Right cardiac atrium (tissue), 5 donors: Measurements from ENCODE around the gene SPATS2L. TPM values are rescaled to one million over a fixed set of nuclear protein-coding genes. Genes with fewer than 3 reads are reported as not detected.

ENCODE experiments used
- ATAC-seq, 2 donors: fragments of 200-7000 bp; cut with Tn5 transposase; one replicate each; pipeline versions ENCODE4 v1.8.0 to v1.9.1; 2020; ENCODE audit warnings: moderate library complexity in 2 of 2, mild to moderate bottlenecking in 1 of 2
- DNase-seq, 3 donors: peaks; one replicate each; pipeline ENCODE4 v3.0.0-alpha.2; 2020
- H3K27ac ChIP-seq: one replicate; pipeline ENCODE4 v1.5.1; 2013; ENCODE audit warnings: mild to moderate bottlenecking, low read length, control low read depth, moderate library complexity
- H3K27me3 ChIP-seq: one replicate; pipeline ENCODE4 v1.6.1; 2013; ENCODE audit not compliant: control insufficient read depth, insufficient read depth
- H3K4me1 ChIP-seq: one replicate; pipeline ENCODE4 v1.6.1; 2013; ENCODE audit warnings: low read length; ENCODE audit not compliant: control insufficient read depth, insufficient read depth
- H3K4me3 ChIP-seq: one replicate; pipeline ENCODE4 v1.5.1; 2013; ENCODE audit warnings: low read length, control low read depth
- H3K9me3 ChIP-seq: one replicate; pipeline ENCODE4 v1.6.1; 2013; ENCODE audit warnings: low read length; ENCODE audit not compliant: control insufficient read depth
- WGBS: extraction: QIAGEN DNeasy Blood & Tissue Kit; methylation state at CpG from one replicate; pipeline ENCODE4 v1.1.7; 2013; 5-methylcytosine and 5-hydroxymethylcytosine counted together
- intact Hi-C, 4 donors: fragments of 100-400 bp; cut with DNase I; formaldehyde crosslinking; loops; one replicate each; pipeline versions ENCODE4 v1.11.0 to v1.14.0; 2022 to 2023
- polyA plus RNA-seq: library from polyadenylated mRNA; stranded (reverse); fragments of 200-250 nt; gene quantifications from one replicate; pipeline ENCODE4 v1.2.3, GENCODE V29; 2013
- total RNA-seq, 4 donors: library from RNA; stranded (reverse); fragmentation: NEBNext Ultra II Directional; extraction: Animal tissue kit (Norgen Biotek cat#: 25700); gene quantifications; one replicate each; pipeline ENCODE4 v1.2.1, GENCODE V29; 2021
- donor health status: healthy with polysubstance abuse.
- donor health status: DM: no; HTN: yes; CAD: no.
- donor health status: DM: no; HTN: no; CAD: no.
- donor health status: DM: no; HTN: yes; CAD: no; lungs with severe emphysema.
- donor health status: DM: yes; HTN: yes; CAD: no.

SPATS2L gene
- total and polyA plus RNA-seq, 5 donors = 90.6 to 147 (median 124) TPM

DNA sequence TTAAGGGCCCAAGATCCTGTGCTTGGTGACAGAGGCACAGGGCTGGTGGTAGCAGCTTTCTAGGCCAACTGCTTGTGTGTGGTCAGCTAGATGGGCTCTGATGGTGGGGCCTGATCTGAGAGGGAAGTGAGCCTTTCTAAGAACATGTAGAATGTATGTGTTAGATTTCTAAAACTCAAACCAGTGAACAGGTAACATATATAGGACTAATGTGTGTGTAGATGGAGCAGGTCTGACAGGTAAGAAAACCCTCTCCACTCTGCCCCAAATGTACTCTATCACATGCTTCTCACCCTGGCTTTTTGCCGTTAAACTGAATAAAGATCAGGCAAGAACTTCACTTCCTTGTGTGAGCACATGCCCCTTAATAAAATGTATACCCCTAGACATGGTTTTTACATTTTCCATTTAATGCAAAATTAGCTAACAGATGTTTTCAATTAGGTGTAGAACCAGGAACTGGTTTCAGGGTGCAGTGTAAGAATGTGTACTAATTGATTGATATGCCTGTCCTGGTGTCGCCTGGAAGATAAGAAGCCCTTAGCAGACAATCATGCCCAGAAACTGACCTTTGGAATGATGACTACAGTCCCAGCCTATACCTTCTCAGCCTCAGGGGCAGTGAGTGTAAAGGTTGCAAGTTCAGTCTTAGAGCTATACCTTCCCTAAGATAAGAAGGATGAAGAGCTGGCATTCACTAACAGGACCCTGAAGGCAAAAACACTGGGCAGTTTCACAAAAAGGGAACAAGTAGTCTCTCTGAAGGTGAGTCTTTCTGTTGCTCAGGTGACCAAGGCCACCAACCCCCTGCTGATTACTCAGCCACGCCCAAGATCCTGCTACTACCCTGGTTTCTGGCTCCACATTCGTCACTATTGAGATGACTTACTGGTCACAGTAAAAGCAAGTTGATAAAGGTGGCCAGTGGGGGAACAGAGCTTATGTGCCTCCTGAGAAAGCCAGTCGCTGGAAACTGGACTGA, 71.2 kb downstream of the SPATS2L start:
- H3K4me1 ChIP-seq = peaks cover 21% of the 10 kb centered on the region
- H3K27me3 ChIP-seq = no peaks in the 10 kb centered on the region
- no peaks in the 10 kb centered on the region for H3K9me3 ChIP-seq
- H3K27ac ChIP-seq = peak overlapping the region; percentile 46
- intact Hi-C loops = no loop called here
- H3K4me3 ChIP-seq = no peak overlapping the region
- DNase-seq (no peak), ATAC-seq (peak; percentile 13 to 32)
- WGBS = 69% methylated on average over 5 of the region's 5 CpGs

DNA sequence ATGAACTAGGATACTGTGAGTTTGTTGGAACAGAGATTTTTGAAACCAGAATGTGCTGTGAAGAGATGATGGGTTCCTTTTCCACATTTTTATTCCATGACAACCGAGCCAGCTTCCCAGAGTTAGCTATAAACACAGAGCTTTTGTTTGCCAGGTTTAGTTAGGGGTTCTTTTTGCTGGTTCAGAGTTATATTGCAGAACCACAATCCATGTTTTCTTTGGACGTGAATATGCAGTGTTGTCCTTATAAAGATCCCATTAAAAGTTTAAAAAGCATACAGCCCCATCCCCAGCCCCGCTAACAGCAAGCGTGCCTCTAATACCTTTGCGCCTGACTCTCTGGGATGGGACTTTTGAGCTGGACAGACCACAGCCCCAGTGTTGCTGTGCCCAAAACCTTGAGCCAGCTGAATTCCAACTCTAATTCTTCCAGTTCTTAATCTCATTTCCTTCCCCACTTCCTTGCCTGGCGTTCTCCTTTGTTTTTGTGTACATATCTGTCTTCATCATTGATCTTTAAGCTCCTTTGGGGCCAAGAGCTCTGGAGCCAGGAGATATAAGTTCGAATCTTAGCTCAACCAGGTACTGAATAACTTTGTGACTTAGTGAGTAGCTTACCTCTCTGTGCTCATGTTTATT, 72.3 kb downstream of the SPATS2L start:
- DNase-seq (no peak), ATAC-seq (peak; percentile 37 to 49)
- Histone ChIP-seq H3K4me1 (peaks cover 23% of the 10 kb centered on the region), H3K9me3 (no peaks in the 10 kb centered on the region), H3K4me3 (no peak overlapping the region), H3K27me3 (no peaks in the 10 kb centered on the region), H3K27ac (peak overlapping the region; percentile 50)
- intact Hi-C loops = no loop called here
- WGBS = 45% methylated on average over 7 of the region's 7 CpGs

DNA sequence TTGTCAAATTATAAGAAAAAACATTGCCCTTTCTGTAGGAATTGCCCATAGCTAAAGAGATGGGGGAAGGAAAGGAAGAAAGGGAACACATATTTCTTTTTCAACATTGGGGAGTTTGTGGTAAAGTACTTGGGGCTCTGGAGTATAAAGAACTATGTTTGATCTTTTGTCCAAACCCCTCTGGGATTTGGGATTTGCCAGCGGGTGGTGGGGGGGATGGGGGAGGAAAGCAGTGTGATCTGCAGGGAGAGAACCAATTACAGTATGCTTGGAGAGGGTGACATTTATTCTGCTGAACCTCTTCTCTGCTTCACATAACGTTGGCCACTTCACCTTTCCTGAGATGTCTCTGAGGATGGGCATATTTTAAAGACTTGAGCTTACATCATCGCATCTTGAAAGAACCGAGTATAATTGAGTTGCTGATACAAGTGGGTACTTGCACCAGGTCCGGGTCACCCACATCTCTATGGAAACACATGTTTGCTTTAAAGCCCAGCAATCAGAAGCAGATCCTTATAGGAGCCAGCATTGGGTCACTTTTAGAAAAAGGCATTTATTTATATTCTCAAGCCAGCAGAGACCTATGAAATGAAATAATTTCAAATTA, 73.1 kb downstream of the SPATS2L start:
- no peaks in the 10 kb centered on the region for H3K9me3 ChIP-seq
- DNase-seq = no peak
- intact Hi-C loops = no loop called here
- H3K4me1 ChIP-seq = peaks cover 21% of the 10 kb centered on the region
- ATAC-seq = no peak
- no peaks in the 10 kb centered on the region for H3K27me3 ChIP-seq
- 65% methylated on average over 5 of the region's 5 CpGs for WGBS
- no peak overlapping the region for H3K4me3 ChIP-seq
- H3K27ac ChIP-seq = no peak overlapping the region

DNA sequence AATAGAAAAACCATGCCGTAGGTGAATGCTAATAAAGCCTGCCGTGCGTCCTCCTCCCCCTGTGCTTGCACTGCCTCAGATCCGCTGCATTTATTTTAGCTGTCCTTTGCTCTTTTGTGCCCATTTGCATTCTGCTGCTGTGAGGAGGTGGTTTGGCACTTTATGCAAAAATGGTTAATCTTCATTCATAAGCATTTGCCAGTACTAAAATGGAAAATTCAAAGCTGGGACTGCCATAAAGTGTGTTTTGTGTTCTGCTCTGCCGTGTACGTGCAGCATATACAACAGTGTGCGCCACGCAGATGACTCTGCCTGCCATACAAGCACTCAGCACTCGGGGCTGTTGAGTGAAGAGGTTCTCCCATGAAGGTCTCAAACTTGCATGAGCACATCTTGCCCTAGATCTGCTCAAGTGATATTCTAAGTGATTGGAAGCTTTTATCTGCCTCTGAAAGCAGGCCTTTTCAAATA, 73.6 kb downstream of the SPATS2L start:
- H3K27ac ChIP-seq = no peak overlapping the region
- peak in 1 of 3 donors; percentile 57 for DNase-seq
- peaks cover 21% of the 10 kb centered on the region for H3K4me1 ChIP-seq
- H3K4me3 ChIP-seq = no peak overlapping the region
- intact Hi-C loops = no loop called here
- 80% methylated on average over 9 of the region's 9 CpGs for WGBS
- H3K9me3 ChIP-seq = no peaks in the 10 kb centered on the region
- H3K27me3 ChIP-seq = no peaks in the 10 kb centered on the region
- ATAC-seq = no peak

DNA sequence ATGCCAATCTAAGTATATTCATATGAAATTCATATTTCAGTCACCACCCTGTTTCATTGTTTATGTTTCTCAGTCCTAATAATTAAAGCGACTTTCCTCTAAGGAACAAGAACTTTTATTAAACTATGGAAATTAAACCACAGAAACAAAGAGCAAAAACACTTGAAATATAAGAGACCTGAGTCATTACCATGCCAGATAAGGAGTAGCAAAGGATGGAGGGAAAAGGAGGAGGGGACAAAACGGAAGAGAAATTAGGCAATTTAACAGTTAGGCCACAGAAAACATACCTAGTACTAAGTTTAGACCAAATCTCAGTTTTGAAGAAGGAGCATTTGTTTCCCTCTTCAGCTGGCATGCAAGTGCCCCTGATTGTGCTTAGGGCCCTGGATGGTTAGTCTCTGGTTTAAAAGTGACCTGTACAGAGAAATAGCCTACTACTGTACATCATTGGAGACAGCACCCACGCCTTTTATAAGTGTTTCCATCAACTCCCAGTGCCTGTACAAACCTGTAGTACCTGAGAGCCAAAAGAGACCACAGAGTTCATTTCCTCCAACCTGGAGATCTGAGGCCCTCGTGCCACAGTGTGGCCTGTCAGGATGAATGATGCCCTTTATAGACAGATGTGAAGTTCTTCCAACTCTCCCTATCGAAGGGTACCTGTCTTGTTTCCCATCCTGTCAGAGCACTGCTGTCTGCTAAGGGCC, 74.5 kb downstream of the SPATS2L start:
- H3K9me3 ChIP-seq = no peaks in the 10 kb centered on the region
- H3K4me1 ChIP-seq = peaks cover 21% of the 10 kb centered on the region
- ATAC-seq = no peak
- intact Hi-C loops = no loop called here
- WGBS = 80% methylated on average over 5 of the region's 5 CpGs
- no peak overlapping the region for H3K27ac ChIP-seq
- no peak overlapping the region for H3K4me3 ChIP-seq
- DNase-seq = no peak
- H3K27me3 ChIP-seq = no peaks in the 10 kb centered on the region

DNA sequence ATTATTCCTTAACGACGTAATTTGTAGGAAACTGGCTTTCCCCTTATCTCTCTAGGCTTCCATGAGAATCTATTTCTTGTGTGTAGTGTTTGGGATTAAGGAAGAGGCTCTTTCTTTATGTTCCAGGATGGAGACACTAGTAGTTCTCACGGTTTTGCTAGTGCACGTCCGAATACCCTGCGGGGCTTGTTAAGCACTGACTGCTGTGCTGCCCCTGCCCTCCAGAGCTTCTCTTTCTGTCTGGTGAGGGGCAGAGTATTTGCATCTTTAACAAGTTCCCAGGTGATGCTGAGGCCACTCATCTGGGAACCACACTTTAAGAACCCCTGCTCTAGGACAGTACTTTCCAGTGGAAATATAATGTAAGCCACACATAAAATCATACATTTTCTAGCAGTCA, 76.4 kb downstream of the SPATS2L start:
- Histone ChIP-seq H3K27ac (no peak overlapping the region), H3K4me3 (no peak overlapping the region), H3K27me3 (no peaks in the 10 kb centered on the region), H3K9me3 (no peaks in the 10 kb centered on the region), H3K4me1 (peaks cover 17% of the 10 kb centered on the region)
- 83% methylated on average over 6 of the region's 6 CpGs for WGBS
- intact Hi-C loops = no loop called here
- DNase-seq = no peak
- no peak for ATAC-seq

DNA sequence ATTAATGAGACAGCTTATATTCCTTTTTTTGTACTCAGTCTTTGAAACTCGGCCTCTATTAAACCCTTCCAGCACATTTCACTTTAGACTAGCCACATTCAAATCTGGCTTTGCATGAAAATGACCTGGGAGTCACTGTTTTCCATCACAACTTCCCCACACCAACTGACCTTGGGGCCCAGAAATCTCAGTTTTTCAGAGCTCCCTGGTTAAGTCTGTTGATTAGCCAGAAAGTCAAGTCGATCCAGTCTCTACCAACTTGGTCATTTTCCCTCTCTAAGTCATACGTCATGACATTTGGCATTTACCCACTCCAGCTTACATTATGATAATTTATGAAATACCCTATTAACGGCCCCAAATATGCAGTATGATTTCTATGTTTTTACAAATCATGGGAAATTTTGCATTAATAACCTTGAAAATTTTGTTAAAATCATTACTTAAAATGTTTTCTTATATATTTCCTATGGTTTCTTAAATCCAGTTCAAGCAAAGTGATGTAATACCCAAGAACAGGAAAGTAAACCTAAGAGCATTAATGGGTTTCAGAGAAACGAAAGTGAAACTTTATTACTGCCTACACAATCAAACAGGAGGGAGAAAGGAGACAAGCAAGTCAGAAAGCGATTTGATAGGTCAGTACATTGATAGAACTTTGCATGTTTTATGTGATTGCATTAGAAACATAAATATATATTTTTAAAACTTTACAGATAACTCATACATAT, 77.1 kb downstream of the SPATS2L start:
- Histone ChIP-seq H3K9me3 (no peaks in the 10 kb centered on the region), H3K27ac (peak overlapping the region; percentile 6), H3K27me3 (no peaks in the 10 kb centered on the region), H3K4me1 (peaks cover 12% of the 10 kb centered on the region), H3K4me3 (peak overlapping the region; percentile 27)
- ATAC-seq (peak; percentile 59 to 70), DNase-seq (no peak)
- intact Hi-C loops = no loop called here
- WGBS = 45% methylated on average over 6 of the region's 6 CpGs

DNA sequence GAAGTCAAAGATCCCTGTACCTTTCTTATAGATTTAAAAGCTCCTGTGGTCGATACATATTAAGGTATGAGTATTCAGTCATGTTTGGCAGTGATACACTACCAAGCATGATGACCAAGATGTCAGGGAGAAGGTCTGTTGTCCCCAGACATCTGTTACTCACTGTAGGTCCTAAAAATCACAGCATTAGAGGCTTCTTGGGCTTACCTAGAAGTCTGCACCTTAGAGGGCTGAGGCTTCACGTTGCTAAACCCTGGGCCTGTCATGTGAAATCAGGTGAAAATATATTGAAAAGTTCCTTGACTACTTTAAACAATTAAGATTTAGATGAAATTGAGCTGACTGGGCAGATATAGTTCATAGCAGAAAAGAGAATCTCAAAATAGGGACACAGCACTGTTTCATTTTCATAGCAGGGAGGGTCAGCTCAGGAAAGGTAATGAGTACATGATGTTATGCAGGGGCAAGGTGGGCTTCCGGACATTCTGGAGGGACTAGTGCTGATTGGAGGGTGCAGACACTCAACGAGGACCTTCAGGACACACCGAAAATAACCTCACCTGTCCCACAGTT, 78.7 kb downstream of the SPATS2L start:
- ATAC-seq (no peak), DNase-seq (no peak)
- H3K27ac ChIP-seq = no peak overlapping the region
- no peaks in the 10 kb centered on the region for H3K27me3 ChIP-seq
- WGBS = 95% methylated on average over 5 of the region's 5 CpGs
- intact Hi-C loops = no loop called here
- peaks cover 4% of the 10 kb centered on the region for H3K4me1 ChIP-seq
- no peaks in the 10 kb centered on the region for H3K9me3 ChIP-seq
- H3K4me3 ChIP-seq = no peak overlapping the region

DNA sequence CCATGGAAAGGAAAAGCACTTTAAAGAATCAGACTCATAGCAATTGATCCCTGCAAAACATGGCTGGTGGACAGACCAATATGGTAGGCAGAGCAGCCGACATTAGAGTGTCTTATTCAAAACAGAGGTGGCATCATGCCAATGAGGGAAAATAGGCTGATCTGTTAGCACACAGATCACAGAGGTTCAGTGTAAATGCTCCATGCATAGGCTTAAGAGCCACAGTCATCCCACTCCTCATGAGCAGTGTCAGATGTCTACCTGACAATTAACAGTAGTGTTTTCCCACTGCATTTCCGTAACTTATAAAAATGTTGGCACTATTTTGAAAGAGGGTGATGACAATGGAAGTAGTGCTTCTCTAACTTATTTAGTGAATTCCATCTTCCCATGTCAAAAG, 86.7 kb downstream of the SPATS2L start:
- Histone ChIP-seq H3K27ac (no peak overlapping the region), H3K9me3 (no peaks in the 10 kb centered on the region), H3K4me1 (no peaks in the 10 kb centered on the region), H3K4me3 (no peak overlapping the region), H3K27me3 (no peaks in the 10 kb centered on the region)
- intact Hi-C loops = no loop called here
- DNase-seq = no peak
- ATAC-seq = no peak
- WGBS = 87% methylated on average over 2 of the region's 2 CpGs

DNA sequence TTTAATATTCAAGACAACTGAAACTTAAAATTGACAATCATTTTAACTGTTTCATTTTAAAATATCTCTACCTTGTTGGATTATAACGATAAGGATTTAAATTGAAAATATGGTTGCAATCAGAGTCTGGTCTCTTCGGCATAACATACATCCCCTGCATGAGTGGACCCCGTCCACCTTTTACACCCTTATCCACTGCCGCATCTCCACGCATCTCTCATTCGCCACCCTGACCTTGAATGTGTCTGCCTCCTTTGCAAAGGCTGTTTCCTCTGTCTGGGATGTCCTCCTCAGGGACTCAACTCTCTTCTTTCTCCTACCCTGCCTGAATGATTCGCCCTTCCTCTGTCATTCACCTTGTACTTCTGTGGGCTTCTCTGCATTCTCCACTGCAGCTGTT, 87.6 kb downstream of the SPATS2L start:
- Histone ChIP-seq H3K27me3 (no peaks in the 10 kb centered on the region), H3K4me3 (no peak overlapping the region), H3K27ac (no peak overlapping the region), H3K4me1 (no peaks in the 10 kb centered on the region), H3K9me3 (no peaks in the 10 kb centered on the region)
- ATAC-seq (no peak), DNase-seq (no peak)
- intact Hi-C loops = no loop called here
- 98% methylated on average over 7 of the region's 7 CpGs for WGBS
